HG03097 (cell line): ENCODE measurements around the gene ACYP2.

ENCODE experiments used
- ATAC-seq: cut with Tn5 transposase; IDR thresholded peaks from one replicate; pipeline ENCODE4 v1.9.1; 2021; ENCODE audit not compliant: unreplicated experiment, low FRiP score

The ACYP2 gene

GRCh38 chr2:54353216-54353615, 237.8 kb downstream of the ACYP2 start:
- ATAC-seq, result no peak
